GM18867 (cell line): ENCODE measurements around the gene ADD3.
A peak's percentile ranks its signal among the peaks of the same experiment; 100 is the strongest.

Experiments
- ATAC-seq: cut with Tn5 transposase; IDR thresholded peaks from one replicate; pipeline ENCODE4 v1.9.1; 2021; ENCODE audit warnings: mild to moderate bottlenecking, moderate library complexity; ENCODE audit not compliant: unreplicated experiment

ADD3 gene

GRCh38 chr10:110007701-110008517 lies at the start of gene ADD3:
Gene ADD3, plus strand, starts transcription at chr10:110007984. Its CDS starts 92,670 bp downstream, at chr10:110100654.
- peak; percentile 61 for ATAC-seq

GRCh38 chr10:109958059-109958458 lies 49.7 kb upstream of the ADD3 start:
- no peak for ATAC-seq

GRCh38 chr10:109959259-109960145 lies 48.3 kb upstream of the ADD3 start:
- ATAC-seq: no peak

- ATAC-seq: no peak
These were observed 47.1 kb upstream of the ADD3 start for GRCh38 chr10:109960682-109961081.

- no peak for ATAC-seq
These were observed 46.4 kb upstream of the ADD3 start for GRCh38 chr10:109961174-109962001.

- no peak for ATAC-seq
These were observed 45.5 kb upstream of the ADD3 start for GRCh38 chr10:109962247-109962646.

GRCh38 chr10:109963439-109963838 lies 44.3 kb upstream of the ADD3 start:
- no peak for ATAC-seq

GRCh38 chr10:109964318-109964717 lies 43.5 kb upstream of the ADD3 start:
- ATAC-seq: no peak

- ATAC-seq: no peak
These were observed 40.6 kb upstream of the ADD3 start for GRCh38 chr10:109966961-109967738.

GRCh38 chr10:109967739-109968088 lies 40.1 kb upstream of the ADD3 start:
- no peak for ATAC-seq

GRCh38 chr10:109968953-109969759 lies 38.6 kb upstream of the ADD3 start:
- no peak for ATAC-seq

GRCh38 chr10:109969760-109970346 lies 37.9 kb upstream of the ADD3 start:
- no peak for ATAC-seq

- no peak for ATAC-seq
These were observed 36.1 kb upstream of the ADD3 start for GRCh38 chr10:109971634-109972033.

- ATAC-seq: no peak
These were observed 35.3 kb upstream of the ADD3 start for GRCh38 chr10:109972372-109973001.

- no peak for ATAC-seq
These were observed 34.4 kb upstream of the ADD3 start for GRCh38 chr10:109973326-109973829.

GRCh38 chr10:109974504-109975191 lies 33.1 kb upstream of the ADD3 start:
- no peak for ATAC-seq

- no peak for ATAC-seq
These were observed 32.3 kb upstream of the ADD3 start for GRCh38 chr10:109975244-109976190.
